KMS-11 (cell line): ENCODE results near the gene CIAO3.

Source experiments
- H2AFZ ChIP-seq: fragments of 200-600 bp; sonication (generic); 2 replicates; pipeline ENCODE4 v1.6.1; 2016; ENCODE audit warnings: antibody characterized with exemption, mixed run types, low read depth
- H3K27ac ChIP-seq: fragments of 200-600 bp; sonication (generic); 2 replicates; pipeline ENCODE4 v1.6.1; 2016; ENCODE audit warnings: mild to moderate bottlenecking, mixed run types
- H3K27me3 ChIP-seq: fragments of 200-600 bp; sonication (generic); 2 replicates; pipeline ENCODE4 v1.6.1; 2017; ENCODE audit warnings: mild to moderate bottlenecking, low read depth, mixed run types, moderate library complexity; ENCODE audit not compliant: insufficient read depth
- H3K36me3 ChIP-seq: fragments of 200-600 bp; sonication (generic); 2 replicates; pipeline ENCODE4 v1.6.1; 2017; ENCODE audit warnings: mild to moderate bottlenecking, mixed run types; ENCODE audit not compliant: insufficient read depth
- H3K4me1 ChIP-seq: fragments of 200-600 bp; sonication (generic); 2 replicates; pipeline ENCODE4 v1.6.1; 2016; ENCODE audit warnings: mild to moderate bottlenecking, low read depth, mixed run types; ENCODE audit not compliant: poor library complexity, severe bottlenecking
- H3K4me2 ChIP-seq: fragments of 200-600 bp; sonication (generic); 2 replicates; pipeline ENCODE4 v1.7.0; 2016; ENCODE audit warnings: mild to moderate bottlenecking, mixed run types
- H3K4me3 ChIP-seq: fragments of 200-600 bp; sonication (generic); IDR thresholded peaks from 2 replicates; pipeline ENCODE4 v1.6.1; 2017; ENCODE audit warnings: low read depth, low read length, mixed read lengths; ENCODE audit not compliant: insufficient read depth
- H3K79me2 ChIP-seq: fragments of 200-600 bp; sonication (generic); 2 replicates; pipeline ENCODE4 v1.6.1; 2016; ENCODE audit warnings: low read depth, mixed run types; ENCODE audit not compliant: insufficient read depth
- H3K9ac ChIP-seq: fragments of 200-600 bp; sonication (generic); 2 replicates; pipeline ENCODE4 v1.6.1; 2016; ENCODE audit warnings: mild to moderate bottlenecking, mixed run types
- H4K20me1 ChIP-seq: fragments of 200-600 bp; sonication (generic); 2 replicates; pipeline ENCODE4 v1.6.1; 2016; ENCODE audit warnings: mild to moderate bottlenecking, mixed run types; ENCODE audit not compliant: insufficient read depth
- TF ChIP-seq, protein P1 (sequence below): fragments of 200-600 bp; sonication (generic); conservative IDR thresholded peaks from 2 replicates; pipeline ENCODE4 v1.6.1; 2017; ENCODE audit warnings: low read depth, mild to moderate bottlenecking, antibody characterized with exemption, low read length, moderate library complexity, mixed read lengths

Gene CIAO3

GRCh38 chr16:751152-752006 is 10.6 kb upstream of the CIAO3 start:
- H3K4me2 ChIP-seq = no peak overlapping the region

DNA sequence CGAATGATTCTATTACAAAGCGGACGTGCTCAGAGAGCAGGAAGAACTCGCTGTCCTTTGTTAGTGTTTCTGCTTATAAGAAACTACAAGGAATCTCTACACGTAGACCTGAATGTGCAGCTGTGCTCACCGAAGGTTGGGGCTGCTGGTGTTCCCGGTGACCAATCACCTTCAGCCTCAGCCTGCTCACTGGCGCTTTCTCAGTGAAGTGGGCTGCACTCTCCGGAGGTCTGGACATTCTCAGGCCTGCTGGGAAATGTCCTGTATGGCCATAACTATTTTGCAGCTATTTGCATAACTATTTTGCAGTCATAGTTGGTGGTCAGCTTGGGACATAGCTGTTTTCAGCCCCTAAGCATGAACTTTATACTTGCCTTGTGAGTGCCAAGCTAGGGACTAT is 9.7 kb upstream of the CIAO3 start:
- Histone ChIP-seq H3K9ac (no peak overlapping the region), H3K4me1 (no peaks in the 10 kb centered on the region), H3K4me2 (no peak overlapping the region), H3K79me2 (no peaks in the 10 kb centered on the region), H2AFZ (no peak overlapping the region), H4K20me1 (no peaks in the 10 kb centered on the region), H3K4me3 (no peak overlapping the region), H3K27ac (no peak overlapping the region), H3K36me3 (no peaks in the 10 kb centered on the region), H3K27me3 (peaks cover 97% of the 10 kb centered on the region)
- TF ChIP-seq, protein P1, sequence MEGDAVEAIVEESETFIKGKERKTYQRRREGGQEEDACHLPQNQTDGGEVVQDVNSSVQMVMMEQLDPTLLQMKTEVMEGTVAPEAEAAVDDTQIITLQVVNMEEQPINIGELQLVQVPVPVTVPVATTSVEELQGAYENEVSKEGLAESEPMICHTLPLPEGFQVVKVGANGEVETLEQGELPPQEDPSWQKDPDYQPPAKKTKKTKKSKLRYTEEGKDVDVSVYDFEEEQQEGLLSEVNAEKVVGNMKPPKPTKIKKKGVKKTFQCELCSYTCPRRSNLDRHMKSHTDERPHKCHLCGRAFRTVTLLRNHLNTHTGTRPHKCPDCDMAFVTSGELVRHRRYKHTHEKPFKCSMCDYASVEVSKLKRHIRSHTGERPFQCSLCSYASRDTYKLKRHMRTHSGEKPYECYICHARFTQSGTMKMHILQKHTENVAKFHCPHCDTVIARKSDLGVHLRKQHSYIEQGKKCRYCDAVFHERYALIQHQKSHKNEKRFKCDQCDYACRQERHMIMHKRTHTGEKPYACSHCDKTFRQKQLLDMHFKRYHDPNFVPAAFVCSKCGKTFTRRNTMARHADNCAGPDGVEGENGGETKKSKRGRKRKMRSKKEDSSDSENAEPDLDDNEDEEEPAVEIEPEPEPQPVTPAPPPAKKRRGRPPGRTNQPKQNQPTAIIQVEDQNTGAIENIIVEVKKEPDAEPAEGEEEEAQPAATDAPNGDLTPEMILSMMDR = no peak

More at GRCh38 chr16:751152-752006, 10.6 kb upstream of the CIAO3 start:
- no peak overlapping the region for H3K27ac ChIP-seq
- peaks cover 100% of the 10 kb centered on the region for H3K27me3 ChIP-seq
- H3K9ac ChIP-seq = no peak overlapping the region
- H3K79me2 ChIP-seq = no peaks in the 10 kb centered on the region
- H3K4me1 ChIP-seq = no peaks in the 10 kb centered on the region
- H2AFZ ChIP-seq = no peak overlapping the region
- TF ChIP-seq, protein P1 = no peak
- no peaks in the 10 kb centered on the region for H4K20me1 ChIP-seq
- H3K4me3 ChIP-seq = no peak overlapping the region
- no peaks in the 10 kb centered on the region for H3K36me3 ChIP-seq

DNA sequence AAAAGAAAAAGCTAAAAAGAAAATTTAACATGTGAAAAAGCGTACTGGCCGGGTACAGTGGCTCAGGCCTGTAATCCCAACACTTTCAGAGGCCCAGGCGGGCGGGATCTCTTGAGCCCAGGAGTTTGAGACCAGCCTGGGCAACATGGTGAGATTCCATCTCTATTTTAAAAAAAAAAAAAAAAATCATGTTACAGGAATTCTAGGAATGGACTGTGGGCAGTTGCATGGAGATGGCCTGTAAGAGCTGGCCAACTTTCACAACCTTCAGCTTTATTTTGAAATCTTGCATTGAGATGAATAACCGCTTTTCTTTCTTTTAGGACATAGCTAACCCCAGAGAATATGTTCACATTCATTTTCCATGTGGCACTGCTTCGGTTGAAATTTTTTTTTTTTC is 8.2 kb upstream of the CIAO3 start:
- Histone ChIP-seq H3K4me3 (no peak overlapping the region), H4K20me1 (no peaks in the 10 kb centered on the region), H3K4me2 (no peak overlapping the region), H3K27ac (no peak overlapping the region), H3K9ac (no peak overlapping the region), H3K27me3 (peaks cover 97% of the 10 kb centered on the region), H3K4me1 (no peaks in the 10 kb centered on the region), H3K79me2 (no peaks in the 10 kb centered on the region), H3K36me3 (no peaks in the 10 kb centered on the region), H2AFZ (no peak overlapping the region)
- TF ChIP-seq, protein P1 = no peak

DNA sequence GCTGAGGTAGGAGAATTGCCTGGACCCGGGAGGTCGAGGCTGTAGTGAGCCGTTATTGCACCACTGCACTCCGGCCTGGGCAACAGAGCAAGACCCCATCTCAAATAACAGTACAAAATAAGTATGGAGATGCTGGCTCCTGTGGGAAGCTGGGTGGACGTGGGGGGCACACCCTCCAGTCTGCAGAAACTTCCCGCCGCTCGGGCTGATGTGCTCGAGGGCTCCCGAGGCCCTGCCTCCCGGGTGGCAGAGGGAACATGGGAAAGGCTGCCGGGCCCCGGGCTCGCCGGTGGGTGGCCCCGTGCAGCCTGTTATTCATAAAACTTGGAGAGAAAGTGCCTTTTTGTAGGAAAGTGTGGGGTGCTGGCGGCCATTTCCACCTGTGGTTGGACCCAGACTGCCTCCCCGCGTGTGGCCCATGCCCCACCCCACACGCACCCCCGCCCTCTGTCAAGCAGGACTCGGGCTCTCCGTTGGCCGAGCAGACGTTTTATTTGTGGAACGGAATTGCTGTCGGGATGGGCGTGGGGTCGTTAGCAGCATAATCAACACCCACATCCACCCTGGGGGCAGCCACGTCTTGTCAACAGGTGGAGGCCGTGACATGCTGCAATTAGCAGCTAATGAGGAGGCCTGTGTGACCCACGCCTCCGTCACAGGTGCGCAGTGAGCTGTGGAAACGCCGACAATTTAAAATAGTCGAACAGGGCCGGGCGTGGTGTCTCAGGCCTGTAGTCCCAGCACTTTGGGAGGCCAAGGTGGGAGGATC is 7.4 kb upstream of the CIAO3 start:
- H4K20me1 ChIP-seq = no peaks in the 10 kb centered on the region
- H2AFZ ChIP-seq = no peak overlapping the region
- H3K79me2 ChIP-seq = no peaks in the 10 kb centered on the region
- H3K36me3 ChIP-seq = no peaks in the 10 kb centered on the region
- H3K4me2 ChIP-seq = no peak overlapping the region
- no peaks in the 10 kb centered on the region for H3K4me1 ChIP-seq
- H3K9ac ChIP-seq = no peak overlapping the region
- H3K27me3 ChIP-seq = peaks cover 97% of the 10 kb centered on the region
- H3K4me3 ChIP-seq = no peak overlapping the region
- H3K27ac ChIP-seq = no peak overlapping the region
- TF ChIP-seq, protein P1 = no peak
